ENCODE data around the gene MAGI2.
"Not testable (repeated sequence)": the region's sequence is repeated elsewhere in the genome, so short reads cannot be mapped to it uniquely, and the experiment has no call there.

The MAGI2 gene

GRCh38 chr7:78605119-78605518 is 848.3 kb downstream of the MAGI2 start:
- no peak for DNase-seq

- no peak for DNase-seq
Measured at GRCh38 chr7:78601728-78602127, 851.7 kb downstream of the MAGI2 start.

- DNase-seq: no peak
Measured at GRCh38 chr7:78594156-78594555, 859.3 kb downstream of the MAGI2 start.

GRCh38 chr7:78588393-78588792 is 865.1 kb downstream of the MAGI2 start:
- DNase-seq: no peak

- no peak for DNase-seq
Measured at GRCh38 chr7:78587443-78588044, 865.9 kb downstream of the MAGI2 start.

- DNase-seq: no peak
Measured at GRCh38 chr7:78585980-78586379, 867.5 kb downstream of the MAGI2 start.

- DNase-seq: no peak
Measured at GRCh38 chr7:78578686-78579085, 874.8 kb downstream of the MAGI2 start.

GRCh38 chr7:78577174-78577952 is 876.1 kb downstream of the MAGI2 start:
- not testable (repeated sequence) for DNase-seq

GRCh38 chr7:78576236-78576635 is 877.2 kb downstream of the MAGI2 start:
- no peak for DNase-seq

GRCh38 chr7:78571292-78571691 is 882.2 kb downstream of the MAGI2 start:
- DNase-seq: no peak

- no peak for DNase-seq
Measured at GRCh38 chr7:78568690-78569089, 884.8 kb downstream of the MAGI2 start.

- no peak for DNase-seq
Measured at GRCh38 chr7:78567836-78568235, 885.6 kb downstream of the MAGI2 start.

GRCh38 chr7:78565784-78566183 is 887.7 kb downstream of the MAGI2 start:
- DNase-seq: no peak

GRCh38 chr7:78563191-78563590 is 890.3 kb downstream of the MAGI2 start:
- DNase-seq: no peak

GRCh38 chr7:78562191-78562590 is 891.3 kb downstream of the MAGI2 start:
- DNase-seq: no peak

- no peak for DNase-seq
Measured at GRCh38 chr7:78558566-78558965, 894.9 kb downstream of the MAGI2 start.

- no peak for DNase-seq
Measured at GRCh38 chr7:78543976-78544375, 909.5 kb downstream of the MAGI2 start.

GRCh38 chr7:78542981-78543380 is 910.5 kb downstream of the MAGI2 start:
- DNase-seq: no peak

GRCh38 chr7:78542541-78542940 is 910.9 kb downstream of the MAGI2 start:
- DNase-seq: no peak

- DNase-seq: no peak
Measured at GRCh38 chr7:78539825-78540224, 913.6 kb downstream of the MAGI2 start.

GRCh38 chr7:78535655-78536054 is 917.8 kb downstream of the MAGI2 start:
- no peak for DNase-seq

- no peak for DNase-seq
Measured at GRCh38 chr7:78530351-78530750, 923.1 kb downstream of the MAGI2 start.

- no peak for DNase-seq
Measured at GRCh38 chr7:78529392-78529791, 924.1 kb downstream of the MAGI2 start.

GRCh38 chr7:78528964-78529363 is 924.5 kb downstream of the MAGI2 start:
- DNase-seq: no peak

GRCh38 chr7:78523930-78524329 is 929.5 kb downstream of the MAGI2 start:
- DNase-seq: no peak

Measured in activated CD8-positive, alpha-beta memory T cell treated with anti-CD3 and anti-CD28 coated beads for 24 hours (primary cell).